Spleen (tissue), 11 donors: ENCODE data around the gene PRDM16. TPM values are rescaled to one million over a fixed set of nuclear protein-coding genes. Genes with fewer than 3 reads are reported as not detected.

Source experiments
- DNase-seq: peaks from one replicate; pipeline ENCODE4 v3.0.0-alpha.2; 2020
- H3K27ac ChIP-seq, 8 donors: fragments of 200-600 bp; sonication (generic) in 7 of 8; 1 replicate in 4 of 8; 2 replicates in 4 of 8; pipeline versions ENCODE4 v1.5.0 to v1.8.0; 2016 to 2021; ENCODE audit warnings: inconsistent platforms in 4 of 8, mild to moderate bottlenecking in 4 of 8, moderate library complexity in 1 of 8
- H3K27me3 ChIP-seq, 7 donors: fragments of 200-600 bp; sonication (generic) in 6 of 7; replicated peaks in 1 of 7; 1 replicate in 4 of 7; 2 replicates in 3 of 7; pipeline versions ENCODE4 v1.5.0 to v1.8.0; 2016 to 2021; ENCODE audit warnings: inconsistent platforms in 3 of 7, mild to moderate bottlenecking in 1 of 7
- H3K36me3 ChIP-seq, 6 donors: fragments of 200-600 bp; sonication (generic) in 5 of 6; 1 replicate in 4 of 6; 2 replicates in 2 of 6; pipeline versions ENCODE4 v1.5.0 to v1.8.0; 2016 to 2021; ENCODE audit warnings: inconsistent platforms in 2 of 6
- H3K4me1 ChIP-seq, 6 donors: fragments of 200-600 bp; sonication (generic) in 5 of 6; 1 replicate in 3 of 6; 2 replicates in 3 of 6; pipeline versions ENCODE4 v1.5.0 to v1.8.0; 2016 to 2021; ENCODE audit warnings: inconsistent platforms in 3 of 6
- H3K4me3 ChIP-seq, 8 donors: fragments of 200-600 bp; sonication (generic) in 7 of 8; 1 replicate in 4 of 8; 2 replicates in 4 of 8; pipeline versions ENCODE4 v1.5.0 to v1.8.0; 2016 to 2021; ENCODE audit warnings: inconsistent platforms in 4 of 8, mild to moderate bottlenecking in 4 of 8, moderate library complexity in 2 of 8
- H3K9me3 ChIP-seq, 8 donors: fragments of 200-600 bp; sonication (generic) in 7 of 8; 1 replicate in 4 of 8; 2 replicates in 4 of 8; pipeline versions ENCODE4 v1.5.0 to v1.8.0; 2016 to 2021; ENCODE audit warnings: inconsistent platforms in 4 of 8
- POLR2A ChIP-seq, 3 donors: fragments of 450-650 bp; IDR thresholded peaks; one replicate each; pipeline ENCODE4 v1.5.1; 2017; ENCODE audit warnings: antibody characterized with exemption in 3 of 3, mild to moderate bottlenecking in 1 of 3
- POLR2AphosphoS5 ChIP-seq, 3 donors: sonication (generic); formaldehyde crosslinking; IDR thresholded peaks; one replicate each; pipeline ENCODE4 v1.5.1; 2017; ENCODE audit warnings: antibody characterized with exemption in 3 of 3
- WGBS, 5 donors: extraction: QIAGEN DNeasy Blood & Tissue Kit in 3 of 5; methylation state at CpG; one replicate each; pipeline versions ENCODE4 v1.1.5 to v1.1.7; 2013 to 2018; 5-methylcytosine and 5-hydroxymethylcytosine counted together
- intact Hi-C: fragments of 100-400 bp; cut with DNase I; formaldehyde crosslinking; loops from one replicate; pipeline ENCODE4 v1.15.0; 2023; ENCODE audit warnings: low total_unique reads
- polyA plus RNA-seq, 3 donors: library from polyadenylated mRNA; stranded (reverse); fragments of 200-250 nt; gene quantifications; one replicate each; pipeline ENCODE4 v1.2.1, GENCODE V29; 2013
- total RNA-seq, 7 donors: library from RNA; depleted of rRNA in 3 of 7; stranded (reverse); fragments of >200 nt in 3 of 7; fragmentation: NEBNext Ultra II Directional in 4 of 7; extraction: Animal tissue kit (Norgen Biotek cat#: 25700) in 4 of 7; gene quantifications; one replicate each; pipeline versions ENCODE4 v1.1.0 to v1.2.1, GENCODE V29; 2016 to 2021
- TF ChIP-seq, protein P1 (sequence below), 11 experiments: fragments of 200-600 bp in 7 of 11; fragments of 450-650 bp in 4 of 11; sonication (generic) in 4 of 11; IDR thresholded peaks in 8 of 11; conservative IDR thresholded peaks in 3 of 11; 1 replicate in 7 of 11; 2 replicates in 4 of 11; pipeline versions ENCODE4 v1.4.0 to v1.8.0; 2016 to 2021; ENCODE audit warnings: antibody characterized with exemption in 11 of 11, inconsistent platforms in 4 of 11, mild to moderate bottlenecking in 1 of 11
- donor health status: healthy with polysubstance abuse.
- donor health status: DM: no; HTN: no; CAD: no; lungs with moderate emphysema.
- donor health status: DM: no; HTN: no; CAD: no.
- donor health status: Bipolar disorder and iron deficiency.
- donor health status: healthy.
- donor health status: DM: no; HTN: no; CAD: no.
- donor health status: DM: yes; HTN: yes; CAD: no.

PRDM16 gene
- total and polyA plus RNA-seq, 10 donors: 0.43 to 3.2 (median 1.4) TPM

DNA sequence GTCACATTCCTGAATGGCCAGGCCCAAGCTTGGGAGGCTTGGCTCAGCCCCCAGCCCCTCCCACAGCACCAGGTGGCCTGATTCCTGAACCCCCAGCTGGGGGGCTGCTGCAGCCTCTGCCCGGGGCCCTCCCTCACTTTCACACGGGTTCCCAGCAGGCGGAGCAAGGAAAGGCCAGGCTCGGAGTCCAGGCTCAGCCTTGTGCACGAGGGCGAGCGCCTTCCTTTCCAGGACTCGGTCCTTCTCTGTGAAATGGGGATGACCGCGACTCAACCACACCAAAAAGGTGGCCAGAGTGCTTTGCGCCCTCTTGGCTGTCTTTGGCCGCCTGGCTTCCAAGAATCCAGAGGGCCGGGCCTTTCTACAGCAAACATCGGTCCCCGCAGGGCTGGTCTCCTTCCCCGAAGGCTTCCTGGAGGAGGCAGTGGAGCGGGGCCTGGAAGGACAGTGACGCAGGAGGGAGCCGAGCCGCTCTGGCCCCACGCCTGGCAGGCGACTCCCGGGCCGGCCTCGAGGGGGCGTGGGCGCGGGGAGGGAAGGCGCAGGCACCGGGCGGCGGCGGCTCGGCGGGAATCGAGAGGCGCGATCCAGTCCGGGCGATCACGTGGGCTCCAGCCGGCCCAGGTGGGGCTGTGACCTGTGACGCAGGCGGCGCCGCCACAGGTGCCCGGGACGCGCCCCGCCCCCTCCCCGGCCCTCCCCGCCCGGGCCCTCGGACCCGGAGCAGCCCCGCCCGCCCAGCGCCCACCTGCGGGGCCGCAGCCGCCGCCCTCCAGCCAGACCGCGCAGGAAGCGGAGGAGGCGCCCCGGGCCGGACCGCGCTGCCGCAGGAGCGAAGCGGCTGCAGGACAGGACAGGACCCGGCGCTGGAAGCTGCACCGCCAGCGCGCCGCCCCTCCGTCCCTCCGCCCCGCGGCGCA lies 385.1 kb downstream of the PRDM16 start, which contains the start of gene ARHGEF16:
Gene ARHGEF16 (plus strand): TSS at position 775 of the 920 bp plus-strand sequence. CDS start 8,420 bp downstream, outside the sequence.
- TF ChIP-seq, protein P1, sequence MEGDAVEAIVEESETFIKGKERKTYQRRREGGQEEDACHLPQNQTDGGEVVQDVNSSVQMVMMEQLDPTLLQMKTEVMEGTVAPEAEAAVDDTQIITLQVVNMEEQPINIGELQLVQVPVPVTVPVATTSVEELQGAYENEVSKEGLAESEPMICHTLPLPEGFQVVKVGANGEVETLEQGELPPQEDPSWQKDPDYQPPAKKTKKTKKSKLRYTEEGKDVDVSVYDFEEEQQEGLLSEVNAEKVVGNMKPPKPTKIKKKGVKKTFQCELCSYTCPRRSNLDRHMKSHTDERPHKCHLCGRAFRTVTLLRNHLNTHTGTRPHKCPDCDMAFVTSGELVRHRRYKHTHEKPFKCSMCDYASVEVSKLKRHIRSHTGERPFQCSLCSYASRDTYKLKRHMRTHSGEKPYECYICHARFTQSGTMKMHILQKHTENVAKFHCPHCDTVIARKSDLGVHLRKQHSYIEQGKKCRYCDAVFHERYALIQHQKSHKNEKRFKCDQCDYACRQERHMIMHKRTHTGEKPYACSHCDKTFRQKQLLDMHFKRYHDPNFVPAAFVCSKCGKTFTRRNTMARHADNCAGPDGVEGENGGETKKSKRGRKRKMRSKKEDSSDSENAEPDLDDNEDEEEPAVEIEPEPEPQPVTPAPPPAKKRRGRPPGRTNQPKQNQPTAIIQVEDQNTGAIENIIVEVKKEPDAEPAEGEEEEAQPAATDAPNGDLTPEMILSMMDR (IDR thresholded peaks at IDR 0.05 in 8 of 11, conservative IDR thresholded peaks at IDR 0.05 in 3 of 11): peak in 9 of 11 experiments; percentile 8 to 61 (median 39)
- TF ChIP-seq POLR2A (IDR thresholded peaks at IDR 0.05): no peak
- peak in 2 of 3 donors; percentile 29 to 31 for TF ChIP-seq POLR2AphosphoS5 (IDR thresholded peaks at IDR 0.05)
- WGBS, 5 donors: 5 to 60% (median 8%) methylated on average over 2 to 84 of the region's 84 CpGs
- intact Hi-C loops: loop anchor here (5.0 kb wide), 1 partner anchor 33 kb away; no protein-coding TSS in a partner anchor
- Histone ChIP-seq H3K27ac (peak within 1 kb of the TSS in 2 of 8 donors; percentile 13 to 40), H3K36me3 (no peaks in the 10 kb centered on the region), H3K4me1 (peaks cover 11 to 51% (median 30%) of the 10 kb centered on the region in 6 donors), H3K4me3 (peak within 1 kb of the TSS; percentile 24 to 76 (median 46)), H3K27me3 (peaks cover 0 to 64% (median 25%) of the 10 kb centered on the region in 7 donors), H3K9me3 (no peaks in the 10 kb centered on the region)
- DNase-seq: no peak

DNA sequence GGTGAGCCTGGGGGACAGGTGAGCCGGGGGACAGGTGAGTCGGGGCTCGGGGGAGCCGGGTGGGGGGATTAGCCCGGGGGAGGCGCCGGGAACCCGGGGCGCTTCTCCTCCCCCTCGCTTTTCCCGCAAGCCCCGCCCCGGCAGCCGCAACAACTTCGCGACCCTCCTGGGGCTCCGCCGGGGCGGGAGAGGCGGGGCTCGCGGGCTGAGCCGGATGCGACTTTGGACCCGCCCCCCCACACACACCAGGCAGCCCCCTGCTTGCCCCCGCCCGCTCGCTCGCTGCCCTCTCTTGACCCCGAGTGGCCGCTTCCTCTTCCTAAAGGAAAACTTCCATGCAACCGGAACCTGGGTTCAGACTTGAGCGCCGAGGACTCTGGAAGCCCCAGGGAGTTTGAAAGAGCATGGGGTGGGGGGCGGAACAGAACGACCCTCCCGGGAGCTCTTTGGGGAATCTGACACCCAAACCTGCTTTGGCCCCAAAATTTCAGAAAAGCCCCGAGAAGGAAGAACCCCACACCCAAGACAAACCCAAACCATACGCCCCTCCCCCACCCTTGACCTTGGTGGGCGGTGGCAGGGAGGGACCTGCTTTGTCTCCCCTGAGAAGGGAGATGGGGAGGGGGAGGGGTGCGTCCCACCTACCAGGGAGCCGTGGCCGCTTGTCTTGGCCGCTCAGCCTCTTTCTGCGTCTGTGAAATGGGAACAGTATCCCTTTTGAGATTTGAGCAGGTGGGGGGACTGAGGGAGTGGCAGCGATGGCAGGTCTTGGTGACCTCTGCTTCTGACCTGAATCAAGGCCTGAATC lies 386.0 kb downstream of the PRDM16 start:
- TF ChIP-seq, protein P1 (IDR thresholded peaks at IDR 0.05 in 8 of 11, conservative IDR thresholded peaks at IDR 0.05 in 3 of 11): no peak
- TF ChIP-seq POLR2A (IDR thresholded peaks at IDR 0.05): no peak
- TF ChIP-seq POLR2AphosphoS5 (IDR thresholded peaks at IDR 0.05): no peak
- peak overlapping the region; percentile 24 to 76 (median 46) for H3K4me3 ChIP-seq
- H3K27me3 ChIP-seq: peaks cover 0 to 58% (median 25%) of the 10 kb centered on the region in 7 donors
- H3K9me3 ChIP-seq: no peaks in the 10 kb centered on the region
- DNase-seq: no peak
- peaks cover 11 to 57% (median 30%) of the 10 kb centered on the region in 6 donors for H3K4me1 ChIP-seq
- peak overlapping the region in 2 of 8 donors; percentile 13 to 40 for H3K27ac ChIP-seq
- H3K36me3 ChIP-seq: no peaks in the 10 kb centered on the region
- intact Hi-C loops: loop anchor here (5.0 kb wide), 1 partner anchor 32 kb away; no protein-coding TSS in a partner anchor
- WGBS, 5 donors: 12 to 41% (median 30%) methylated on average over 15 to 46 of the region's 46 CpGs

DNA sequence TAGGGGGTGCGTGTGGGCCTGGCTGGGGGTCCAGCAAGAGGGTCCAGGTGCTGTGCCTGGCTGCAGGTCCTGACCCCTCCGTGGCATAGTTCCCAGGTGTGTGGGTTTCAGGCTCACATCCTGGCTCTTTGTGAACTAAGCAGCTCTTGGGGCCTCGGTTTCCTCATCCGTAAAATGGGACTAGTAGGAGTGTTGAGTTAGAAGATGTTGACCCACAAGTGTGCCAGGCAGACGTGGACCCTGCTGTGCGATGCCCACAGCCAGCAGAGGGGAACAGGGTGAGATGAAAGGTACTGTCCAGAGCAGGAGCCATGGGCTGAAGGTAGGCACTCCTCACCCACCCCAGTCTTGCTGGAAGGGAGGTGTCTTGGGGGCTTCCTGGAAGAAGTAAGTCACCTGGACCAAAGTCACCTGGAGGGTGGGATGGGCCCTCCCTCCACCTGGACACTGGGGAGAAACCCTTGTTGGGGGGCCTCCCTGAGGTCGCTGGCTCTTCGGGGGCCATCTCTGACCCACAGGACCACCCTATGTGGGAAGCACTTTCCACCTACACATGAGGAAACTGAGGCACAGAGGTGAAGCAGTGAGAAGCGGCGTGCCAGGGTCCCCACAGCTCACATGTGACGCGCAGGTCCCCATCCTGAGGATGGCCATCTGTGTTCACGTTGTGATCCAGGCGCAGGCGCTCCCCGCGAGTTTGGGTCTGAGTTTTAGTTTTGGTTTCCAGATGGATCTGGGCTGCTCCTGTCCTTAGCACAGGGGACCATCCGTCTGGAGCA lies 386.9 kb downstream of the PRDM16 start:
- no peaks in the 10 kb centered on the region for H3K9me3 ChIP-seq
- 88 to 93% (median 90%) methylated on average over 17 to 18 of the region's 18 CpGs for WGBS, 5 donors

More for the DNA sequence above, 386.9 kb downstream of the PRDM16 start:
- Histone ChIP-seq H3K4me1 (peaks cover 11 to 59% (median 33%) of the 10 kb centered on the region in 6 donors), H3K4me3 (no peak overlapping the region), H3K27me3 (peaks cover 0 to 51% (median 25%) of the 10 kb centered on the region in 7 donors), H3K36me3 (no peaks in the 10 kb centered on the region), H3K27ac (no peak overlapping the region)
- intact Hi-C loops: no loop called here
- TF ChIP-seq POLR2A (IDR thresholded peaks at IDR 0.05) (no peak), POLR2AphosphoS5 (IDR thresholded peaks at IDR 0.05) (no peak)
- TF ChIP-seq, protein P1 (IDR thresholded peaks at IDR 0.05 in 8 of 11, conservative IDR thresholded peaks at IDR 0.05 in 3 of 11): no peak
- no peak for DNase-seq
